ENCODE measurements around the gene KDM1A.

GRCh38 chr1:22971611-22972405, 47.5 kb upstream of the KDM1A start:
- TF ChIP-seq EZH2 (IDR thresholded peaks at IDR 0.05; ENCODE audit: borderline replicate concordance, low read length) (no peak), CTCF (conservative IDR thresholded peaks at IDR 0.05 in 1 of 2, IDR thresholded peaks at IDR 0.05 in 1 of 2; ENCODE audit: extremely low read depth in 1 of 2, insufficient read depth in 1 of 2, low read depth in 1 of 2, low read length in 2 of 2) (no peak)
